ENCODE data around the gene MRPL55. TPM values are rescaled to one million over a fixed set of nuclear protein-coding genes. Genes with fewer than 3 reads are reported as not detected.
A peak's percentile ranks its signal among the peaks of the same experiment; 100 is the strongest.

The MRPL55 gene
- total RNA-seq, result 10 to 100 TPM; 70.0 to 71.8 TPM
- polyA plus RNA-seq, result 146 TPM

GRCh38 chr1:228109073-228109961 lies at the start of gene MRPL55:
Gene MRPL55, minus strand, starts transcription at chr1:228109299. Its CDS starts 1,039 bp downstream, at chr1:228108260.
- POLR2A ChIA-PET, result interaction anchor here (0.5 to 2.5 kb wide), 7 partner anchors 21 to 297 kb away, joined by 3 to 17 read pairs (median 5); partner anchors contain the start of genes ARF1, IBA57 and TRIM11
- Histone ChIP-seq H3K4me1 (ENCODE audit: insufficient read depth, low read length) (peaks cover 21% of the 10 kb centered on the region), H3K27me3 (ENCODE audit: insufficient read depth, low read length, poor library complexity, severe bottlenecking) (no peaks in the 10 kb centered on the region), H3K27ac (ENCODE audit: low read depth, low read length) (peak within 1 kb of the TSS; percentile 93), H3K9me3 (ENCODE audit: low read length) (no peaks in the 10 kb centered on the region), H3K36me3 (ENCODE audit: insufficient read depth, low read length) (peaks cover 13% of the 10 kb centered on the region), H3K4me3 (ENCODE audit: low read length) (peak within 1 kb of the TSS; percentile 92)
- Mint-ChIP-seq H3K9me3 (no peaks in the 10 kb centered on the region), H3K4me3 (peak within 1 kb of the TSS; percentile 88 to 97 (median 93)), H3K27ac (peak within 1 kb of the TSS; percentile 89 to 98 (median 94)), H3K36me3 (peaks cover 0 to 21% (median 3%) of the 10 kb centered on the region in 3 donors), H3K4me1 (peaks cover 21 to 29% (median 21%) of the 10 kb centered on the region in 3 donors), H3K27me3 (peaks cover 0 to 2% of the 10 kb centered on the region in 2 donors)
- DNase-seq, result peak; percentile 97 to 99 (median 98)
- CTCF ChIA-PET, result interaction anchor here (0.7 to 2.0 kb wide), 8 partner anchors 19 to 105 kb away, joined by 3 to 7 read pairs (median 4); partner anchors contain the start of gene ARF1

GRCh38 chr1:228158151-228159007 lies 49.3 kb upstream of the MRPL55 start:
- Mint-ChIP-seq H3K4me1 (peaks cover 9 to 35% (median 16%) of the 10 kb centered on the region in 3 donors), H3K27me3 (no peaks in the 10 kb centered on the region), H3K36me3 (no peaks in the 10 kb centered on the region), H3K9me3 (no peaks in the 10 kb centered on the region), H3K27ac (no peak overlapping the region), H3K4me3 (no peak overlapping the region)
- Histone ChIP-seq H3K27me3 (ENCODE audit: insufficient read depth, low read length, poor library complexity, severe bottlenecking) (no peaks in the 10 kb centered on the region), H3K9me3 (ENCODE audit: low read length) (no peaks in the 10 kb centered on the region), H3K4me3 (ENCODE audit: low read length) (no peak overlapping the region), H3K4me1 (ENCODE audit: insufficient read depth, low read length) (peaks cover 32% of the 10 kb centered on the region), H3K27ac (ENCODE audit: low read depth, low read length) (no peak overlapping the region), H3K36me3 (ENCODE audit: insufficient read depth, low read length) (no peaks in the 10 kb centered on the region)
- ChIA-PET CTCF (interaction anchor here (2.4 kb wide), 1 partner anchor 8 kb away, joined by 17 read pairs; the partner anchor contains the start of gene IBA57), POLR2A (interaction anchor here (1.4 kb wide), 1 partner anchor 49 kb away, joined by 4 read pairs; the partner anchor contains the start of gene MRPL55)
- DNase-seq, result no peak

GRCh38 chr1:228157729-228158126 lies 48.6 kb upstream of the MRPL55 start:
- H3K27me3 Mint-ChIP-seq, result no peaks in the 10 kb centered on the region
- H3K4me1 Mint-ChIP-seq, result peaks cover 9 to 34% (median 16%) of the 10 kb centered on the region in 3 donors
- H3K9me3 Mint-ChIP-seq, result no peaks in the 10 kb centered on the region
- DNase-seq, result no peak
- H3K4me1 ChIP-seq (ENCODE audit: insufficient read depth, low read length), result peaks cover 28% of the 10 kb centered on the region
- no peak overlapping the region for H3K27ac ChIP-seq (ENCODE audit: low read depth, low read length)
- no peak overlapping the region for H3K4me3 ChIP-seq (ENCODE audit: low read length)
- H3K36me3 Mint-ChIP-seq, result no peaks in the 10 kb centered on the region
- ChIA-PET CTCF (interaction anchor here (0.8 to 2.4 kb wide), 4 partner anchors 9 to 28 kb away, joined by 3 to 17 read pairs (median 3); partner anchors contain the start of gene IBA57), POLR2A (interaction anchor here (0.6 to 1.4 kb wide), 3 partner anchors 13 to 48 kb away, joined by 3 to 4 read pairs (median 3); partner anchors contain the start of gene MRPL55)
- H3K27ac Mint-ChIP-seq, result no peak overlapping the region
- H3K4me3 Mint-ChIP-seq, result no peak overlapping the region
- H3K9me3 ChIP-seq (ENCODE audit: low read length), result no peaks in the 10 kb centered on the region
- H3K36me3 ChIP-seq (ENCODE audit: insufficient read depth, low read length), result no peaks in the 10 kb centered on the region
- no peaks in the 10 kb centered on the region for H3K27me3 ChIP-seq (ENCODE audit: insufficient read depth, low read length, poor library complexity, severe bottlenecking)

- Histone ChIP-seq H3K36me3 (ENCODE audit: insufficient read depth, low read length) (no peaks in the 10 kb centered on the region), H3K9me3 (ENCODE audit: low read length) (no peaks in the 10 kb centered on the region), H3K27ac (ENCODE audit: low read depth, low read length) (no peak overlapping the region), H3K4me1 (ENCODE audit: insufficient read depth, low read length) (peaks cover 22% of the 10 kb centered on the region), H3K27me3 (ENCODE audit: insufficient read depth, low read length, poor library complexity, severe bottlenecking) (no peaks in the 10 kb centered on the region), H3K4me3 (ENCODE audit: low read length) (no peak overlapping the region)
- H3K27me3 Mint-ChIP-seq, result no peaks in the 10 kb centered on the region
- DNase-seq, result peak in 2 of 5 donors; percentile 44 to 63
- no peaks in the 10 kb centered on the region for H3K9me3 Mint-ChIP-seq
- H3K4me1 Mint-ChIP-seq, result peaks cover 6 to 28% (median 12%) of the 10 kb centered on the region in 3 donors
- CTCF ChIA-PET, result interaction anchor here (0.8 to 2.4 kb wide), 5 partner anchors 9 to 29 kb away, joined by 3 to 17 read pairs (median 3); partner anchors contain the start of gene IBA57
- H3K36me3 Mint-ChIP-seq, result no peaks in the 10 kb centered on the region
- POLR2A ChIA-PET, result interaction anchor here (0.6 to 1.4 kb wide), 3 partner anchors 12 to 48 kb away, joined by 3 to 4 read pairs (median 3); partner anchors contain the start of gene MRPL55
- peak overlapping the region in 2 of 8 donors; percentile 13 to 17 for H3K27ac Mint-ChIP-seq
- H3K4me3 Mint-ChIP-seq, result peak overlapping the region in 4 of 7 donors; percentile 13 to 54 (median 34)
Observed at GRCh38 chr1:228156941-228157728, 48.0 kb upstream of the MRPL55 start.

- Mint-ChIP-seq H3K4me1 (peaks cover 2 to 21% (median 6%) of the 10 kb centered on the region in 3 donors), H3K36me3 (no peaks in the 10 kb centered on the region), H3K27me3 (no peaks in the 10 kb centered on the region), H3K4me3 (no peak overlapping the region), H3K9me3 (no peaks in the 10 kb centered on the region), H3K27ac (peak overlapping the region in 1 of 8 donors; percentile 28)
- Histone ChIP-seq H3K27me3 (ENCODE audit: insufficient read depth, low read length, poor library complexity, severe bottlenecking) (no peaks in the 10 kb centered on the region), H3K36me3 (ENCODE audit: insufficient read depth, low read length) (no peaks in the 10 kb centered on the region), H3K4me3 (ENCODE audit: low read length) (no peak overlapping the region), H3K9me3 (ENCODE audit: low read length) (no peaks in the 10 kb centered on the region), H3K27ac (ENCODE audit: low read depth, low read length) (no peak overlapping the region), H3K4me1 (ENCODE audit: insufficient read depth, low read length) (peaks cover 16% of the 10 kb centered on the region)
- DNase-seq, result peak in 1 of 5 donors; percentile 40
- CTCF ChIA-PET, result interaction anchor here (1.4 to 2.4 kb wide), 2 partner anchors 10 to 14 kb away, joined by 3 to 17 read pairs; partner anchors contain the start of gene IBA57
- POLR2A ChIA-PET, result interaction anchor here (1.4 kb wide), 1 partner anchor 16 kb away, joined by 3 read pairs; no protein-coding TSS in a partner anchor
Observed at GRCh38 chr1:228156515-228156881, 47.4 kb upstream of the MRPL55 start.

- no peaks in the 10 kb centered on the region for H3K36me3 ChIP-seq (ENCODE audit: insufficient read depth, low read length)
- no peak overlapping the region for H3K4me3 ChIP-seq (ENCODE audit: low read length)
- no peak overlapping the region for H3K4me3 Mint-ChIP-seq
- no peaks in the 10 kb centered on the region for H3K9me3 Mint-ChIP-seq
- no peak overlapping the region for H3K27ac ChIP-seq (ENCODE audit: low read depth, low read length)
- peaks cover 2 to 18% (median 5%) of the 10 kb centered on the region in 3 donors for H3K4me1 Mint-ChIP-seq
- no peaks in the 10 kb centered on the region for H3K36me3 Mint-ChIP-seq
- H3K4me1 ChIP-seq (ENCODE audit: insufficient read depth, low read length), result peaks cover 14% of the 10 kb centered on the region
- H3K27me3 ChIP-seq (ENCODE audit: insufficient read depth, low read length, poor library complexity, severe bottlenecking), result no peaks in the 10 kb centered on the region
- ChIA-PET POLR2A (no interaction called here), CTCF (interaction anchor here (0.8 to 2.4 kb wide), 3 partner anchors 11 to 156 kb away, joined by 3 to 17 read pairs (median 3); partner anchors contain the start of gene IBA57)
- H3K9me3 ChIP-seq (ENCODE audit: low read length), result no peaks in the 10 kb centered on the region
- H3K27me3 Mint-ChIP-seq, result no peaks in the 10 kb centered on the region
- peak overlapping the region in 2 of 8 donors; percentile 28 to 58 for H3K27ac Mint-ChIP-seq
- no peak for DNase-seq
Observed at GRCh38 chr1:228155596-228156514, 46.8 kb upstream of the MRPL55 start.
